Trophoblast cell (in vitro differentiated cells and primary cell): Measurements from ENCODE around the gene NUP93.
"Not testable (repeated sequence)": the region's sequence is repeated elsewhere in the genome, so short reads cannot be mapped to it uniquely, and the experiment has no call there.

ENCODE experiments used
- DNase-seq, 2 donors: peaks; one replicate each; pipeline ENCODE4 v3.0.0-alpha.2; 2016
- H2AFZ ChIP-seq: 2 replicates; pipeline ENCODE4 v1.6.1; 2013; ENCODE audit warnings: low read length, moderate library complexity, mild to moderate bottlenecking; ENCODE audit not compliant: insufficient read depth, poor library complexity
- H2AK5ac ChIP-seq: 2 replicates; pipeline ENCODE4 v1.6.1; 2013; ENCODE audit warnings: mild to moderate bottlenecking, low read length
- H2BK120ac ChIP-seq: 2 replicates; pipeline ENCODE4 v1.6.1; 2013; ENCODE audit warnings: low read length, mild to moderate bottlenecking, moderate library complexity; ENCODE audit not compliant: insufficient read depth, poor library complexity
- H2BK12ac ChIP-seq: 2 replicates; pipeline ENCODE4 v1.6.1; 2013; ENCODE audit warnings: mild to moderate bottlenecking, low read length, moderate library complexity
- H2BK5ac ChIP-seq: 2 replicates; pipeline ENCODE4 v1.6.1; 2013; ENCODE audit warnings: low read length, low read depth, moderate library complexity, mild to moderate bottlenecking; ENCODE audit not compliant: poor library complexity
- H3K14ac ChIP-seq: 2 replicates; pipeline ENCODE4 v1.6.1; 2013; ENCODE audit warnings: mild to moderate bottlenecking, low read length
- H3K18ac ChIP-seq: 2 replicates; pipeline ENCODE4 v1.6.1; 2013; ENCODE audit warnings: mild to moderate bottlenecking, low read length
- H3K23ac ChIP-seq: 2 replicates; pipeline ENCODE4 v1.6.1; 2013; ENCODE audit warnings: low read length
- H3K27ac ChIP-seq: 2 replicates; pipeline ENCODE4 v1.5.1; 2013; ENCODE audit warnings: low read depth, mild to moderate bottlenecking, inconsistent platforms, low read length, moderate library complexity
- H3K27me3 ChIP-seq: 2 replicates; pipeline ENCODE4 v1.6.1; 2013; ENCODE audit warnings: inconsistent platforms, mild to moderate bottlenecking, low read length, moderate library complexity; ENCODE audit not compliant: insufficient read depth
- H3K36me3 ChIP-seq, 2 experiments: 1 replicate in 1 of 2; 2 replicates in 1 of 2; pipeline ENCODE4 v1.6.1; 2013; ENCODE audit warnings: low read length in 2 of 2, mild to moderate bottlenecking in 2 of 2, moderate library complexity in 1 of 2; ENCODE audit not compliant: insufficient read depth in 2 of 2, control insufficient read depth in 1 of 2
- H3K4ac ChIP-seq: 2 replicates; pipeline ENCODE4 v1.6.1; 2013; ENCODE audit warnings: low read depth, mild to moderate bottlenecking, low read length, moderate library complexity
- H3K4me1 ChIP-seq, 2 experiments: 1 replicate in 1 of 2; 2 replicates in 1 of 2; pipeline ENCODE4 v1.6.1; 2013; ENCODE audit warnings: low read length in 2 of 2, mild to moderate bottlenecking in 2 of 2, moderate library complexity in 1 of 2; ENCODE audit not compliant: insufficient read depth in 2 of 2, control insufficient read depth in 1 of 2
- H3K4me2 ChIP-seq: 2 replicates; pipeline ENCODE4 v1.6.1; 2013; ENCODE audit warnings: inconsistent platforms, mild to moderate bottlenecking, low read length, moderate library complexity
- H3K4me3 ChIP-seq: 2 replicates; pipeline ENCODE4 v1.5.1; 2013; ENCODE audit warnings: mild to moderate bottlenecking, low read depth, low read length, inconsistent platforms
- H3K79me1 ChIP-seq: one replicate; pipeline ENCODE4 v1.6.1; 2013; ENCODE audit warnings: low read length
- H3K79me2 ChIP-seq: 2 replicates; pipeline ENCODE4 v1.6.1; 2013; ENCODE audit warnings: low read length, mild to moderate bottlenecking; ENCODE audit not compliant: control insufficient read depth, insufficient read depth, poor library complexity
- H3K9ac ChIP-seq: 2 replicates; pipeline ENCODE4 v1.6.1; 2013; ENCODE audit warnings: mild to moderate bottlenecking, low read length
- H3K9me3 ChIP-seq: 2 replicates; pipeline ENCODE4 v1.6.1; 2013; ENCODE audit warnings: low read depth, mild to moderate bottlenecking, control low read depth, inconsistent platforms, low read length; ENCODE audit not compliant: insufficient read depth
- H4K12ac ChIP-seq: 2 replicates; pipeline ENCODE4 v1.6.1; 2013; ENCODE audit warnings: low read depth, mild to moderate bottlenecking, low read length, moderate library complexity
- H4K8ac ChIP-seq: 2 replicates; pipeline ENCODE4 v1.6.1; 2013; ENCODE audit warnings: low read depth, mild to moderate bottlenecking, low read length, moderate library complexity
- H4K91ac ChIP-seq: one replicate; pipeline ENCODE4 v1.6.1; 2013; ENCODE audit warnings: low read depth, mild to moderate bottlenecking, low read length, moderate library complexity
- WGBS: extraction: QIAGEN DNeasy Blood & Tissue Kit; methylation state at CpG from one replicate; pipeline ENCODE4 v1.1.7; 2013; ENCODE audit warnings: missing lambda C conversion rate; ENCODE audit not compliant: insufficient read length, insufficient coverage; ENCODE audit errors: extremely low coverage; 5-methylcytosine and 5-hydroxymethylcytosine counted together

Gene NUP93

GRCh38 chr16:56793492-56793891, 63.6 kb downstream of the NUP93 start:
- Histone ChIP-seq H3K18ac (no peak overlapping the region), H3K4me2 (no peak overlapping the region), H3K36me3 (peaks cover 0 to 1% of the 10 kb centered on the region in 2 experiments), H2AK5ac (no peak overlapping the region), H3K23ac (no peak overlapping the region), H3K27ac (no peak overlapping the region), H4K91ac (no peak overlapping the region), H3K4ac (no peak overlapping the region), H3K9me3 (no peaks in the 10 kb centered on the region), H2BK120ac (no peak overlapping the region), H3K9ac (no peak overlapping the region), H3K79me1 (no peaks in the 10 kb centered on the region), H2BK5ac (no peak overlapping the region), H2BK12ac (no peak overlapping the region), H3K14ac (no peak overlapping the region), H4K12ac (no peak overlapping the region), H3K4me3 (no peak overlapping the region), H3K79me2 (no peaks in the 10 kb centered on the region), H3K27me3 (no peaks in the 10 kb centered on the region), H4K8ac (no peak overlapping the region), H3K4me1 (peaks cover 2 to 3% of the 10 kb centered on the region in 2 experiments), H2AFZ (no peak overlapping the region)
- no CpG with 5 or more reads among the region's 6 CpGs for WGBS
- peak; percentile 10 to 67 for DNase-seq

GRCh38 chr16:56795011-56795410, 65.1 kb downstream of the NUP93 start:
- H3K14ac ChIP-seq, result no peak overlapping the region
- H3K9ac ChIP-seq, result no peak overlapping the region
- no peak overlapping the region for H2BK12ac ChIP-seq
- H3K79me1 ChIP-seq, result no peaks in the 10 kb centered on the region
- no peak for DNase-seq
- no peak overlapping the region for H2BK120ac ChIP-seq
- H3K4me1 ChIP-seq, result peaks cover 0 to 3% of the 10 kb centered on the region in 2 experiments
- H4K12ac ChIP-seq, result no peak overlapping the region
- H3K18ac ChIP-seq, result no peak overlapping the region
- no peak overlapping the region for H3K23ac ChIP-seq
- no peak overlapping the region for H3K4ac ChIP-seq
- no peak overlapping the region for H3K27ac ChIP-seq
- no peak overlapping the region for H3K4me3 ChIP-seq
- H3K27me3 ChIP-seq, result no peaks in the 10 kb centered on the region
- peaks cover 0 to 4% of the 10 kb centered on the region in 2 experiments for H3K36me3 ChIP-seq
- no peaks in the 10 kb centered on the region for H3K79me2 ChIP-seq
- H3K4me2 ChIP-seq, result no peak overlapping the region
- no peak overlapping the region for H2AK5ac ChIP-seq
- H4K8ac ChIP-seq, result no peak overlapping the region
- no CpG with 5 or more reads among the region's 3 CpGs for WGBS
- H2BK5ac ChIP-seq, result no peak overlapping the region
- H2AFZ ChIP-seq, result no peak overlapping the region
- no peaks in the 10 kb centered on the region for H3K9me3 ChIP-seq
- no peak overlapping the region for H4K91ac ChIP-seq

GRCh38 chr16:56797038-56797437, 67.1 kb downstream of the NUP93 start:
- not testable (repeated sequence) for DNase-seq, H4K91ac ChIP-seq, H3K27ac ChIP-seq, H4K8ac ChIP-seq, H3K18ac ChIP-seq, H3K9me3 ChIP-seq, H2AK5ac ChIP-seq, H3K4me3 ChIP-seq, H3K23ac ChIP-seq, H3K79me1 ChIP-seq, H3K14ac ChIP-seq, H2BK5ac ChIP-seq, H3K79me2 ChIP-seq, H3K9ac ChIP-seq, H3K4me2 ChIP-seq, H4K12ac ChIP-seq, H2AFZ ChIP-seq, H2BK12ac ChIP-seq, H2BK120ac ChIP-seq, H3K36me3 ChIP-seq, H3K27me3 ChIP-seq, H3K4ac ChIP-seq
- no CpG with 5 or more reads among the region's 2 CpGs for WGBS
- peaks cover 3 to 12% of the 10 kb centered on the region in 2 experiments for H3K4me1 ChIP-seq

- no peaks in the 10 kb centered on the region for H3K79me1 ChIP-seq
- no peak overlapping the region for H2BK120ac ChIP-seq
- no peak overlapping the region for H3K23ac ChIP-seq
- no peak overlapping the region for H3K4me3 ChIP-seq
- no peak overlapping the region for H2BK5ac ChIP-seq
- peaks cover 0 to 4% of the 10 kb centered on the region in 2 experiments for H3K36me3 ChIP-seq
- no peak overlapping the region for H2BK12ac ChIP-seq
- no peak overlapping the region for H2AFZ ChIP-seq
- no peak overlapping the region for H3K9ac ChIP-seq
- no peak overlapping the region for H3K4ac ChIP-seq
- no peak overlapping the region for H4K91ac ChIP-seq
- no peaks in the 10 kb centered on the region for H3K9me3 ChIP-seq
- no peak for DNase-seq
- H2AK5ac ChIP-seq, result no peak overlapping the region
- no peak overlapping the region for H4K12ac ChIP-seq
- H3K18ac ChIP-seq, result no peak overlapping the region
- H3K27me3 ChIP-seq, result no peaks in the 10 kb centered on the region
- no peaks in the 10 kb centered on the region for H3K79me2 ChIP-seq
- WGBS, result no CpG with 5 or more reads among the region's 2 CpGs
- no peak overlapping the region for H3K14ac ChIP-seq
- no peak overlapping the region for H3K4me2 ChIP-seq
- H3K27ac ChIP-seq, result no peak overlapping the region
- H4K8ac ChIP-seq, result no peak overlapping the region
- H3K4me1 ChIP-seq, result peaks cover 3 to 12% of the 10 kb centered on the region in 2 experiments
These were observed 67.9 kb downstream of the NUP93 start for GRCh38 chr16:56797861-56798260.
